Esophagus (tissue), 2 donors: ENCODE data around the gene BTBD3. TPM values are rescaled to one million over a fixed set of nuclear protein-coding genes. Genes with fewer than 3 reads are reported as not detected.

Experiments
- H3K27ac ChIP-seq, 2 donors: one replicate each; pipeline ENCODE4 v1.5.1; 2013; ENCODE audit warnings: low read depth in 2 of 2, mild to moderate bottlenecking in 2 of 2, inconsistent platforms in 1 of 2, low read length in 1 of 2, moderate library complexity in 1 of 2
- H3K27me3 ChIP-seq, 2 donors: one replicate each; pipeline ENCODE4 v1.6.1; 2013; ENCODE audit warnings: low read length in 2 of 2, control low read depth in 1 of 2, mild to moderate bottlenecking in 1 of 2; ENCODE audit not compliant: insufficient read depth in 2 of 2, control insufficient read depth in 1 of 2
- H3K36me3 ChIP-seq, 2 donors: one replicate each; pipeline ENCODE4 v1.6.1; 2013; ENCODE audit warnings: low read length in 1 of 2; ENCODE audit not compliant: control insufficient read depth in 2 of 2, insufficient read depth in 2 of 2
- H3K4me1 ChIP-seq, 2 donors: one replicate each; pipeline ENCODE4 v1.6.1; 2013; ENCODE audit warnings: low read length in 1 of 2; ENCODE audit not compliant: control insufficient read depth in 2 of 2, insufficient read depth in 2 of 2
- H3K4me3 ChIP-seq, 2 donors: one replicate each; pipeline ENCODE4 v1.5.1; 2013; ENCODE audit warnings: low read length in 2 of 2, mild to moderate bottlenecking in 2 of 2, low read depth in 1 of 2, moderate library complexity in 1 of 2
- H3K9me3 ChIP-seq, 2 donors: one replicate each; pipeline ENCODE4 v1.6.1; 2013; ENCODE audit warnings: mild to moderate bottlenecking in 2 of 2, low read depth in 1 of 2, low read length in 1 of 2, moderate library complexity in 1 of 2; ENCODE audit not compliant: control insufficient read depth in 2 of 2, insufficient read depth in 1 of 2
- WGBS, 2 donors: extraction: QIAGEN DNeasy Blood & Tissue Kit; methylation state at CpG; one replicate each; pipeline ENCODE4 v1.1.7; 2013; 5-methylcytosine and 5-hydroxymethylcytosine counted together
- polyA plus RNA-seq, 2 donors: library from polyadenylated mRNA; stranded (reverse); fragments of 200-250 nt; gene quantifications; one replicate each; pipeline ENCODE4 v1.2.3, GENCODE V29; 2013
- donor health status: healthy with polysubstance abuse.
- donor health status: Bipolar disorder and iron deficiency.

Gene BTBD3
- polyA plus RNA-seq: 1 to 10 TPM; 4.4 to 4.9 TPM

DNA sequence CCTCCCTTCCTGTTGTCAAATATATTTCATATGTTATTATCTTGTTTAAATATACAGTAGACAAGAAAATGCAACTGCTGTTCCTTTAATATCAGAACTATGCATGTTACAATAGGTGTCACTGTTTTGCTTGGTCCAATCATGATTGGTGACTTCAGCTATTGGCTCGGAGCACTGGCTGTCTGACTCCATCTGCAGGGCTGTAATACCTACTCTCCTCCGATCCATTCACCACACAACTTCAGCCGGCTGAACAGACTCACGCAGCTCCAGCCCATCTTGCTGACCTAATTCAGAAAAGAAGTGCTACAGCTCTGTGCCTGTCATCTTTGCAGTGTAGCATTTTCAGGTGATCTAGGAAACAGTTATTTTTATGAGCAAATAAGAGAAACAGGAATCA, at the start of gene BTBD3:
TSS of gene BTBD3 (plus strand) at position 231 of the 400 bp plus-strand sequence. CDS start 383 bp downstream, outside the sequence.
- no peaks in the 10 kb centered on the region for H3K9me3 ChIP-seq
- peak within 1 kb of the TSS; percentile 29 to 49 for H3K27ac ChIP-seq
- H3K27me3 ChIP-seq: no peaks in the 10 kb centered on the region
- no peaks in the 10 kb centered on the region for H3K36me3 ChIP-seq
- H3K4me1 ChIP-seq: peaks cover 0 to 2% of the 10 kb centered on the region in 2 donors
- H3K4me3 ChIP-seq: peak within 1 kb of the TSS; percentile 18 to 45
- 8 to 16% methylated on average over 4 of the region's 4 CpGs for WGBS, 2 donors

GRCh38 chr20:11869641-11870040, 48.1 kb upstream of the BTBD3 start:
- H3K4me3 ChIP-seq: no peak overlapping the region
- no peaks in the 10 kb centered on the region for H3K9me3 ChIP-seq
- no peaks in the 10 kb centered on the region for H3K4me1 ChIP-seq
- no peak overlapping the region for H3K27ac ChIP-seq
- no peaks in the 10 kb centered on the region for H3K36me3 ChIP-seq
- H3K27me3 ChIP-seq: no peaks in the 10 kb centered on the region

- WGBS, 2 donors: 51 to 75% methylated on average over 3 of the region's 3 CpGs
- no peaks in the 10 kb centered on the region for H3K27me3 ChIP-seq
- no peak overlapping the region for H3K27ac ChIP-seq
- H3K4me3 ChIP-seq: no peak overlapping the region
- H3K36me3 ChIP-seq: no peaks in the 10 kb centered on the region
- no peaks in the 10 kb centered on the region for H3K9me3 ChIP-seq
- no peaks in the 10 kb centered on the region for H3K4me1 ChIP-seq
Observed at GRCh38 chr20:11870411-11870810, 47.3 kb upstream of the BTBD3 start.

GRCh38 chr20:11876555-11876954, 41.1 kb upstream of the BTBD3 start:
- Histone ChIP-seq H3K27ac (no peak overlapping the region), H3K4me1 (no peaks in the 10 kb centered on the region), H3K27me3 (no peaks in the 10 kb centered on the region)

GRCh38 chr20:11880680-11881079, 37.0 kb upstream of the BTBD3 start:
- Histone ChIP-seq H3K27ac (no peak overlapping the region), H3K27me3 (no peaks in the 10 kb centered on the region), H3K4me3 (no peak overlapping the region), H3K36me3 (no peaks in the 10 kb centered on the region), H3K9me3 (no peaks in the 10 kb centered on the region), H3K4me1 (no peaks in the 10 kb centered on the region)
- 72 to 77% methylated on average over 4 of the region's 4 CpGs for WGBS, 2 donors

More at GRCh38 chr20:11876555-11876954, 41.1 kb upstream of the BTBD3 start:
- Histone ChIP-seq H3K36me3 (no peaks in the 10 kb centered on the region), H3K9me3 (no peaks in the 10 kb centered on the region), H3K4me3 (no peak overlapping the region)

- WGBS, 2 donors: 78 to 80% methylated on average over 4 of the region's 4 CpGs
- no peaks in the 10 kb centered on the region for H3K27me3 ChIP-seq
- no peak overlapping the region for H3K27ac ChIP-seq
- H3K9me3 ChIP-seq: no peaks in the 10 kb centered on the region
- no peaks in the 10 kb centered on the region for H3K36me3 ChIP-seq
- H3K4me3 ChIP-seq: no peak overlapping the region
- H3K4me1 ChIP-seq: no peaks in the 10 kb centered on the region
Observed at GRCh38 chr20:11881449-11881848, 36.2 kb upstream of the BTBD3 start.

DNA sequence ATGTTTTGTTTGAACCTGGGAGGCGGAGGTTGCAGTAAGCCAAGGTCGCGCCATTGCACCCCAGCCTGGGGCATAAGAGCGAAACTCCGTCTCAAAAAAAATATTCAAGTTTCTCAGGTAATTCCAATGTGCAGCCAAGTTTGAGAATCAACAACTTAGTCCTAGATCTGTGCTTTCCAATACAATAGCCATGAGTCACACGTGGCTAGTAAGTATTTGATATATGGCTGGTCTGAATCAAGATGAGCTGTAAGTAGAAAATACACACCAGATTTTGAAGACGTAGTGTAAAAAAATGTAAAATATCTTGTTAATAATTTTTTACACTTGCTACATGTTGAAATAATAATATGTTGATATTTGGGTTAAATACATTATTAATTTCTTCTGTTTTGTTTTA, 35.0 kb upstream of the BTBD3 start:
- Histone ChIP-seq H3K36me3 (no peaks in the 10 kb centered on the region), H3K4me1 (no peaks in the 10 kb centered on the region), H3K9me3 (no peaks in the 10 kb centered on the region), H3K27ac (no peak overlapping the region), H3K27me3 (no peaks in the 10 kb centered on the region), H3K4me3 (no peak overlapping the region)
- WGBS, 2 donors: 61 to 68% methylated on average over 7 of the region's 7 CpGs

GRCh38 chr20:11888648-11889047, 29.0 kb upstream of the BTBD3 start:
- WGBS, 2 donors: 5 to 44% methylated on average over 1 of the region's 1 CpG
- no peaks in the 10 kb centered on the region for H3K36me3 ChIP-seq
- no peaks in the 10 kb centered on the region for H3K27me3 ChIP-seq
- no peaks in the 10 kb centered on the region for H3K4me1 ChIP-seq
- no peaks in the 10 kb centered on the region for H3K9me3 ChIP-seq
- no peak overlapping the region for H3K27ac ChIP-seq
- no peak overlapping the region for H3K4me3 ChIP-seq

GRCh38 chr20:11890331-11891076, 27.2 kb upstream of the BTBD3 start:
- Histone ChIP-seq H3K27me3 (no peaks in the 10 kb centered on the region), H3K27ac (peak overlapping the region; percentile 88 to 90), H3K36me3 (no peaks in the 10 kb centered on the region), H3K4me1 (no peaks in the 10 kb centered on the region), H3K9me3 (no peaks in the 10 kb centered on the region), H3K4me3 (peak overlapping the region; percentile 79 to 88)
- 1 to 3% methylated on average over 41 to 69 of the region's 69 CpGs for WGBS, 2 donors

- 1 to 2% methylated on average over 41 to 72 of the region's 72 CpGs for WGBS, 2 donors
- Histone ChIP-seq H3K27me3 (no peaks in the 10 kb centered on the region), H3K4me1 (no peaks in the 10 kb centered on the region), H3K36me3 (no peaks in the 10 kb centered on the region), H3K27ac (peak overlapping the region; percentile 88 to 90), H3K9me3 (no peaks in the 10 kb centered on the region), H3K4me3 (peak overlapping the region; percentile 79 to 88)
Observed at GRCh38 chr20:11891077-11891775, 26.5 kb upstream of the BTBD3 start.
